SH-SY5Y (cell line): ENCODE measurements around the gene LIN7C.

Source experiments
- GATA2 ChIP-seq: IDR thresholded peaks from 2 replicates; pipeline ENCODE4 v1.6.1; 2011; ENCODE audit warnings: mild to moderate bottlenecking, low read depth, low read length
- GATA3 ChIP-seq: IDR thresholded peaks from 2 replicates; pipeline ENCODE4 v1.6.1; 2011; ENCODE audit warnings: low read depth, mild to moderate bottlenecking, low read length, moderate library complexity

DNA sequence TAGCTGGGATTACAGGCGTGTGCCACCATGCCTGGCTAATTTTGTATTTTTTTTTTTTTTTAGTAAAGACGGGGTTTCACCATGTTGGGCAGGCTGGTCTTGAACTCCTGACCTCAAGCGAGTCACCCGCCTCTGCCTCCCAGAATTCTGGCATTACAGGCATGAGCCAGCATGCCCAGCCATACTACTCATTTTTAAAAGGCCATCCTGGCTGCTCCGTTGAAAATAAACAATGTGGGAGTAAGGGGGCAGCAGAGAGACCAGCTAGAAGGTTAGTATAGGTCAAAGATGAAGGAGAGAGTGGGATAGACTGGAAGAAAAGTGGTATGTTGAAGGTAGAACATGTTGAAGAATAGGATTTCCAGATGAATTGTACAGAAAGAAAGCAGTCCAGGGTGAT, 17.6 kb upstream of the LIN7C start:
- TF ChIP-seq GATA2 (no peak), GATA3 (no peak)
